H1 (cell line): ENCODE measurements around the gene BARX2. TPM values are rescaled to one million over a fixed set of nuclear protein-coding genes. Genes with fewer than 3 reads are reported as not detected.

ENCODE experiments used
- CTCF ChIA-PET: fragments of 300-600 bp; sonication (Branson Sonifier 250); formaldehyde crosslinking; loops from one replicate; lab custom pipeline; 2021; ENCODE audit not compliant: partially characterized antibody; lab: Charles Lee
- POLR2A ChIA-PET: fragments of 300-600 bp; sonication (Branson Sonifier 250); formaldehyde crosslinking; loops from one replicate; lab custom pipeline; 2021; ENCODE audit warnings: inconsistent platforms; ENCODE audit not compliant: partially characterized antibody; lab: Charles Lee
- DNase-seq, 2 experiments: peaks; one replicate each; pipeline versions ENCODE4 v3.0.0 to v3.0.0-alpha.2; 2010 to 2022; ENCODE audit warnings: low spot score in 2 of 2, low read depth in 1 of 2, mixed read lengths in 1 of 2
- FAIRE-seq: peaks from 2 replicates; lab custom pipeline; 2011; peaks lifted over from hg19 to GRCh38; lab: Jason Lieb, UNC
- H2AFZ ChIP-seq: 2 replicates; pipeline ENCODE4 v1.8.1; 2012; ENCODE audit warnings: low read length, inconsistent platforms
- H2AK5ac ChIP-seq: 2 replicates; pipeline ENCODE4 v1.6.1; 2013; ENCODE audit warnings: low read depth, low read length
- H2BK120ac ChIP-seq: replicated peaks from 2 replicates; pipeline ENCODE3; 2013; ENCODE audit warnings: low read depth, low read length, inconsistent platforms
- H2BK12ac ChIP-seq: 2 replicates; pipeline ENCODE4 v1.6.1; 2013; ENCODE audit warnings: low read depth, low read length
- H2BK15ac ChIP-seq: 2 replicates; pipeline ENCODE4 v1.6.1; 2013; ENCODE audit warnings: low read length
- H2BK20ac ChIP-seq: 2 replicates; pipeline ENCODE4 v1.6.1; 2013; ENCODE audit warnings: low read length
- H2BK5ac ChIP-seq: 2 replicates; pipeline ENCODE4 v1.6.1; 2013; ENCODE audit warnings: low read depth, low read length
- H3K14ac ChIP-seq: 2 replicates; pipeline ENCODE4 v1.6.1; 2013; ENCODE audit warnings: inconsistent platforms; ENCODE audit not compliant: insufficient read length
- H3K18ac ChIP-seq: 2 replicates; pipeline ENCODE4 v1.6.1; 2013; ENCODE audit warnings: low read length; ENCODE audit errors: extremely low read depth
- H3K23ac ChIP-seq: 2 replicates; pipeline ENCODE4 v1.6.1; 2013; ENCODE audit warnings: inconsistent platforms; ENCODE audit not compliant: insufficient read length
- H3K23me2 ChIP-seq: 2 replicates; pipeline ENCODE4 v1.6.1; 2013; ENCODE audit warnings: low read depth, low read length
- H3K27ac ChIP-seq: 2 replicates; pipeline ENCODE4 v1.6.1; 2011; ENCODE audit warnings: low read depth, low read length, inconsistent platforms
- H3K27me3 ChIP-seq, 4 experiments: replicated peaks in 1 of 4; 1 replicate in 1 of 4; 2 replicates in 3 of 4; pipeline versions ENCODE4 v1.6.1 to v1.8.1; 2011 to 2013; ENCODE audit warnings: low read length in 3 of 4, mild to moderate bottlenecking in 3 of 4, inconsistent platforms in 2 of 4, mixed read lengths in 2 of 4, moderate library complexity in 1 of 4; ENCODE audit not compliant: control insufficient read depth in 3 of 4, insufficient read depth in 3 of 4; ENCODE audit errors: extremely low read depth in 1 of 4
- H3K36me3 ChIP-seq, 4 experiments: 2 replicates each; pipeline versions ENCODE4 v1.6.1 to v1.8.1; 2011 to 2013; ENCODE audit warnings: mild to moderate bottlenecking in 4 of 4, low read length in 3 of 4, moderate library complexity in 2 of 4, control low read depth in 1 of 4, inconsistent platforms in 1 of 4; ENCODE audit not compliant: insufficient read depth in 4 of 4, control insufficient read depth in 2 of 4
- H3K4ac ChIP-seq: replicated peaks from 2 replicates; pipeline ENCODE3; 2013; ENCODE audit warnings: low read length, low read depth, mixed read lengths, inconsistent platforms; ENCODE audit not compliant: insufficient read length
- H3K4me1 ChIP-seq, 4 experiments: replicated peaks in 1 of 4; 1 replicate in 1 of 4; 2 replicates in 3 of 4; pipeline versions ENCODE4 v1.6.1 to v1.8.1; 2011 to 2013; ENCODE audit warnings: low read length in 3 of 4, inconsistent platforms in 2 of 4, mixed read lengths in 1 of 4; ENCODE audit not compliant: insufficient read depth in 4 of 4, control insufficient read depth in 3 of 4
- H3K4me2 ChIP-seq, 2 experiments: 2 replicates each; pipeline versions ENCODE4 v1.6.1 to v1.8.1; 2011 to 2013; ENCODE audit warnings: low read depth in 2 of 2, low read length in 2 of 2, control low read depth in 1 of 2, inconsistent platforms in 1 of 2, mild to moderate bottlenecking in 1 of 2; ENCODE audit not compliant: insufficient read depth in 1 of 2
- H3K4me3 ChIP-seq, 4 experiments: fragments of 200-600, 300-600 bp in 1 of 4; sonication (generic), shearing (Covaris generic), sonication (Bioruptor Twin) in 1 of 4; 2 replicates each; pipeline versions ENCODE4 v1.5.1 to v1.8.1; 2011 to 2016; ENCODE audit warnings: low read length in 4 of 4, low read depth in 3 of 4, control low read depth in 2 of 4, inconsistent platforms in 2 of 4, mild to moderate bottlenecking in 2 of 4, mixed read lengths in 1 of 4, moderate library complexity in 1 of 4; ENCODE audit not compliant: insufficient read depth in 2 of 4; ENCODE audit errors: extremely low read depth in 1 of 4
- H3K56ac ChIP-seq: replicated peaks from 2 replicates; pipeline ENCODE3; 2013; ENCODE audit warnings: low read depth, mild to moderate bottlenecking, mixed read lengths, low read length, inconsistent platforms; ENCODE audit not compliant: insufficient read length
- H3K79me1 ChIP-seq: 2 replicates; pipeline ENCODE4 v1.6.1; 2013; ENCODE audit warnings: low read depth, low read length, control low read depth
- H3K79me2 ChIP-seq, 2 experiments: 2 replicates each; pipeline versions ENCODE4 v1.6.1 to v1.8.1; 2012 to 2013; ENCODE audit warnings: low read length in 2 of 2, mild to moderate bottlenecking in 2 of 2, inconsistent platforms in 1 of 2; ENCODE audit not compliant: insufficient read depth in 2 of 2, control insufficient read depth in 1 of 2
- H3K9ac ChIP-seq, 4 experiments: replicated peaks in 1 of 4; 1 replicate in 1 of 4; 2 replicates in 3 of 4; pipeline versions ENCODE4 v1.6.1 to v1.8.1; 2011 to 2013; ENCODE audit warnings: low read depth in 3 of 4, low read length in 3 of 4, control low read depth in 2 of 4, mild to moderate bottlenecking in 2 of 4, moderate library complexity in 2 of 4, inconsistent platforms in 1 of 4; ENCODE audit errors: extremely low read depth in 1 of 4
- H3K9me3 ChIP-seq, 2 experiments: 2 replicates each; pipeline versions ENCODE4 v1.6.1 to v1.8.1; 2012 to 2013; ENCODE audit warnings: mild to moderate bottlenecking in 2 of 2, moderate library complexity in 2 of 2, control low read depth in 1 of 2, inconsistent platforms in 1 of 2, low read depth in 1 of 2, low read length in 1 of 2, mixed read lengths in 1 of 2; ENCODE audit not compliant: insufficient read depth in 2 of 2
- H4K20me1 ChIP-seq, 2 experiments: replicated peaks in 1 of 2; 2 replicates each; pipeline versions ENCODE3 to v1.8.1; 2011 to 2013; ENCODE audit warnings: inconsistent platforms in 2 of 2, low read length in 2 of 2, mild to moderate bottlenecking in 1 of 2; ENCODE audit not compliant: insufficient read depth in 2 of 2, control insufficient read depth in 1 of 2
- H4K5ac ChIP-seq: 2 replicates; pipeline ENCODE4 v1.6.1; 2013; ENCODE audit warnings: low read length, low read depth, mixed read lengths, inconsistent platforms; ENCODE audit not compliant: insufficient read length
- H4K8ac ChIP-seq: 2 replicates; pipeline ENCODE4 v1.8.0; 2013; ENCODE audit warnings: mild to moderate bottlenecking, moderate library complexity, low read length, inconsistent platforms; ENCODE audit not compliant: insufficient read depth; ENCODE audit errors: extremely low read depth
- H4K91ac ChIP-seq: replicated peaks from 2 replicates; pipeline ENCODE3; 2013; ENCODE audit warnings: low read length, mixed read lengths, inconsistent platforms; ENCODE audit not compliant: insufficient read length
- BRCA1 ChIP-seq: IDR thresholded peaks from 2 replicates; pipeline ENCODE4 v1.6.1; 2012; ENCODE audit warnings: low read depth, low read length, improper control_type of control experiment
- CTCF ChIP-seq, 3 experiments: IDR thresholded peaks; 1 replicate in 2 of 3; 2 replicates in 1 of 3; pipeline versions ENCODE4 v1.5.1 to v1.6.1; 2011; ENCODE audit warnings: low read length in 3 of 3, mild to moderate bottlenecking in 3 of 3, inconsistent platforms in 2 of 3, low read depth in 1 of 3, moderate library complexity in 1 of 3; ENCODE audit not compliant: insufficient read depth in 1 of 3; ENCODE audit errors: control extremely low read depth in 1 of 3
- JUND ChIP-seq: IDR thresholded peaks from 2 replicates; pipeline ENCODE4 v1.6.1; 2011; ENCODE audit warnings: mild to moderate bottlenecking, improper control_type of control experiment, low read length
- KDM5A ChIP-seq: fragments of 200-600 bp; IDR thresholded peaks from 2 replicates; pipeline ENCODE4 v1.7.1; 2012; ENCODE audit warnings: mild to moderate bottlenecking, low read length, inconsistent platforms, mixed read lengths
- MAX ChIP-seq: IDR thresholded peaks from 2 replicates; pipeline ENCODE4 v1.6.1; 2012; ENCODE audit warnings: inconsistent platforms
- NRF1 ChIP-seq: IDR thresholded peaks from 2 replicates; pipeline ENCODE4 v1.6.1; 2011; ENCODE audit warnings: mild to moderate bottlenecking, low read depth, low read length, improper control_type of control experiment
- POLR2AphosphoS5 ChIP-seq: IDR thresholded peaks from 2 replicates; pipeline ENCODE4 v1.6.1; 2011; ENCODE audit warnings: low read depth, low read length
- RBBP5 ChIP-seq: IDR thresholded peaks from 2 replicates; pipeline ENCODE4 v1.7.1; 2012; ENCODE audit warnings: low read depth, mild to moderate bottlenecking, inconsistent platforms, low read length, moderate library complexity, borderline replicate concordance
- SP4 ChIP-seq: IDR thresholded peaks from 2 replicates; pipeline ENCODE4 v1.6.1; 2012; ENCODE audit warnings: low read length, inconsistent platforms
- TAF1 ChIP-seq: IDR thresholded peaks from 2 replicates; pipeline ENCODE4 v1.6.1; 2011; ENCODE audit warnings: mild to moderate bottlenecking, low read depth, low read length
- WGBS, 2 experiments: shearing (Covaris generic) in 1 of 2; methylation state at CpG; one replicate each; pipeline versions ENCODE4 v1.1.6 to v1.1.7; 2013 to 2015; ENCODE audit warnings: low lambda C conversion rate in 2 of 2, mixed read lengths in 2 of 2, inconsistent platforms in 1 of 2, low coverage in 1 of 2, missing lambda C conversion rate in 1 of 2; ENCODE audit not compliant: insufficient replicate concordance in 2 of 2, insufficient coverage in 1 of 2, insufficient read length in 1 of 2; ENCODE audit errors: extremely low coverage in 1 of 2, missing lambda C conversion rate in 1 of 2; 5-methylcytosine and 5-hydroxymethylcytosine counted together
- polyA plus RNA-seq, 7 experiments: library from polyadenylated mRNA; depleted of rRNA in 3 of 7; stranded (reverse) in 5 of 7; unstranded in 2 of 7; fragments of >200 nt in 5 of 7; fragments of 200-250 nt in 2 of 7; gene quantifications; 1 replicate in 5 of 7; 2 replicates in 1 of 7; 4 replicates in 1 of 7; pipeline versions ENCODE4 v1.2.1 to v1.2.3, GENCODE V29; 2011 to 2013; ENCODE audit warnings: missing spikeins in 2 of 7, mixed read lengths in 2 of 7
- total RNA-seq: library from RNA; stranded (reverse); fragmentation: NEBNext Ultra II Directional; extraction: Animal tissue kit (Norgen Biotek cat#: 25700); gene quantifications from 2 replicates; pipeline ENCODE4 v1.2.1, GENCODE V29; 2021
- TF ChIP-seq, protein P1 (sequence below): IDR thresholded peaks from 2 replicates; pipeline ENCODE4 v1.6.1; 2012; ENCODE audit warnings: low read length, inconsistent platforms

The BARX2 gene
- total and polyA plus RNA-seq, 2 of the 8 experiments (the other 6 are each of a cell fraction or from before 2014, with no cell fraction given): not detected

DNA sequence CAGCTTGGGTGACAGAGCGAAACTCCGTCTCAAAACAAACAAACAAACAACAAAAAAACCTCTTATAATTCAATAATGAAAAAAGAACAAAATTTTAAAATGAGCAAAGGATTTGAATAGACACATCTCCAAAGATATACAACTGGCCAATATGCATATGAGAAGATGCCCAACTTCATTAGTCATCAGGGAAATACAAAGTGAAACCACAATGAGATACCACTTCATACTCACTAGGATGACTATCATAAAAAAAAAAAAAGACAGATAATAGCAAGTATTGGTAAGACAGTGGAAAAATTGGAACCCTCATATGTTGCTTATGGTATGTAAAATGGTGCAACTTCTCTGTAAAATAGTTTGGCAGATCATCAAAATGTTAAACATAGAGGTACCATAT is 28.7 kb upstream of the BARX2 start:
- H3K14ac ChIP-seq: no peak overlapping the region
- H3K56ac ChIP-seq: no peak overlapping the region
- H4K91ac ChIP-seq: no peak overlapping the region
- no peaks in the 10 kb centered on the region for H3K4me1 ChIP-seq
- no peak overlapping the region for H2BK20ac ChIP-seq
- no peak overlapping the region for H2BK12ac ChIP-seq
- H3K27me3 ChIP-seq: no peaks in the 10 kb centered on the region
- WGBS, 2 experiments: 92% methylated on average over 2 of the region's 2 CpGs; no CpG with 5 or more reads in 1 of the 2 experiments
- no peak overlapping the region for H3K23ac ChIP-seq
- H3K9ac ChIP-seq: no peak overlapping the region
- ChIA-PET CTCF (no interaction called here), POLR2A (no interaction called here)
- no peak overlapping the region for H2BK120ac ChIP-seq
- H3K4me3 ChIP-seq: no peak overlapping the region
- no peak overlapping the region for H3K27ac ChIP-seq
- H3K23me2 ChIP-seq: no peaks in the 10 kb centered on the region
- H3K4ac ChIP-seq: no peak overlapping the region
- no peak for DNase-seq
- H3K36me3 ChIP-seq: no peaks in the 10 kb centered on the region
- H2AFZ ChIP-seq: no peak overlapping the region
- H4K20me1 ChIP-seq: no peaks in the 10 kb centered on the region
- no peak overlapping the region for H4K5ac ChIP-seq
- no peak overlapping the region for H2BK5ac ChIP-seq
- H2AK5ac ChIP-seq: no peak overlapping the region
- no peak for FAIRE-seq
- no peaks in the 10 kb centered on the region for H3K79me2 ChIP-seq
- no peaks in the 10 kb centered on the region for H3K79me1 ChIP-seq
- peaks cover 0 to 8% of the 10 kb centered on the region in 2 experiments; a peak in 1 of 4 replicates for H3K9me3 ChIP-seq
- no peak overlapping the region for H2BK15ac ChIP-seq
- no peak overlapping the region for H4K8ac ChIP-seq
- H3K4me2 ChIP-seq: no peak overlapping the region
- H3K18ac ChIP-seq: no peak overlapping the region
- TF ChIP-seq CTCF (IDR thresholded peaks at IDR 0.05; ENCODE audit: control extremely low read depth in 1 of 3, insufficient read depth in 1 of 3, low read depth in 1 of 3, low read length in 3 of 3) (no peak), NRF1 (no peak), KDM5A (no peak), BRCA1 (no peak), MAX (no peak), POLR2AphosphoS5 (no peak), JUND (no peak), RBBP5 (no peak), SP4 (no peak), TAF1 (no peak)
- TF ChIP-seq, protein P1, sequence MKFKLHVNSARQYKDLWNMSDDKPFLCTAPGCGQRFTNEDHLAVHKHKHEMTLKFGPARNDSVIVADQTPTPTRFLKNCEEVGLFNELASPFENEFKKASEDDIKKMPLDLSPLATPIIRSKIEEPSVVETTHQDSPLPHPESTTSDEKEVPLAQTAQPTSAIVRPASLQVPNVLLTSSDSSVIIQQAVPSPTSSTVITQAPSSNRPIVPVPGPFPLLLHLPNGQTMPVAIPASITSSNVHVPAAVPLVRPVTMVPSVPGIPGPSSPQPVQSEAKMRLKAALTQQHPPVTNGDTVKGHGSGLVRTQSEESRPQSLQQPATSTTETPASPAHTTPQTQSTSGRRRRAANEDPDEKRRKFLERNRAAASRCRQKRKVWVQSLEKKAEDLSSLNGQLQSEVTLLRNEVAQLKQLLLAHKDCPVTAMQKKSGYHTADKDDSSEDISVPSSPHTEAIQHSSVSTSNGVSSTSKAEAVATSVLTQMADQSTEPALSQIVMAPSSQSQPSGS: no peak
